Ovary (tissue), 3 donors: ENCODE measurements around the gene CDCP2.

Experiments
- EP300 ChIP-seq: sonication (generic); formaldehyde crosslinking; IDR thresholded peaks from one replicate; pipeline ENCODE4 v1.6.1; 2017; ENCODE audit warnings: antibody characterized with exemption
- TF ChIP-seq, protein P1 (sequence below), 3 donors: fragments of 450-650 bp in 2 of 3; fragments of 200-600 bp in 1 of 3; IDR thresholded peaks; one replicate each; pipeline versions ENCODE4 v1.5.1 to v1.8.0; 2016 to 2022; ENCODE audit warnings: antibody characterized with exemption in 3 of 3, mild to moderate bottlenecking in 1 of 3
- donor health status: DM: no; HTN: no; CAD: no.

DNA sequence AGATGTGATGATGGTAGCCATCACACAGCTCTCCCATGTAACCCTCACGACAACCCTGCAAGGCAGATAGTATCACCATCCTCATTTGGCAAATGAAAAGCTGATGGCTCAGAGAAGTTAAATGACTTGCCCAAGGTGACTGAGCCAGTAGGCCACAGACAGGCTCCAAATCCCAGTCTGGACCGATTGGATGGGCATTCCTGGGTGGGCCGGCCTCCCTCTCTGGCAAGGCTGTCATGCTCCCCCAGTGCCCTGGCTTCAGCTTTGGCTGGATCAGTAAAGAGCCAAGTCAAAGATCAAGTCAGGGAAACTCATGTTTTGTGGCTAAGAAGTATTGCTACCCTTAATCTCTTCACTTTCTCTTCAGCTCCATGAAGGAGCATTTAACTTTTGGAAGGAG, 41.2 kb downstream of the CDCP2 start:
- TF ChIP-seq, protein P1, sequence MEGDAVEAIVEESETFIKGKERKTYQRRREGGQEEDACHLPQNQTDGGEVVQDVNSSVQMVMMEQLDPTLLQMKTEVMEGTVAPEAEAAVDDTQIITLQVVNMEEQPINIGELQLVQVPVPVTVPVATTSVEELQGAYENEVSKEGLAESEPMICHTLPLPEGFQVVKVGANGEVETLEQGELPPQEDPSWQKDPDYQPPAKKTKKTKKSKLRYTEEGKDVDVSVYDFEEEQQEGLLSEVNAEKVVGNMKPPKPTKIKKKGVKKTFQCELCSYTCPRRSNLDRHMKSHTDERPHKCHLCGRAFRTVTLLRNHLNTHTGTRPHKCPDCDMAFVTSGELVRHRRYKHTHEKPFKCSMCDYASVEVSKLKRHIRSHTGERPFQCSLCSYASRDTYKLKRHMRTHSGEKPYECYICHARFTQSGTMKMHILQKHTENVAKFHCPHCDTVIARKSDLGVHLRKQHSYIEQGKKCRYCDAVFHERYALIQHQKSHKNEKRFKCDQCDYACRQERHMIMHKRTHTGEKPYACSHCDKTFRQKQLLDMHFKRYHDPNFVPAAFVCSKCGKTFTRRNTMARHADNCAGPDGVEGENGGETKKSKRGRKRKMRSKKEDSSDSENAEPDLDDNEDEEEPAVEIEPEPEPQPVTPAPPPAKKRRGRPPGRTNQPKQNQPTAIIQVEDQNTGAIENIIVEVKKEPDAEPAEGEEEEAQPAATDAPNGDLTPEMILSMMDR (IDR thresholded peaks at IDR 0.05) = no peak
- TF ChIP-seq EP300 = no peak
